Endothelial cell (in vitro differentiated cells): ENCODE data around the gene VASH1. TPM values are rescaled to one million over a fixed set of nuclear protein-coding genes. Genes with fewer than 3 reads are reported as not detected.

Source experiments
- DNase-seq: peaks from one replicate; pipeline ENCODE4 v3.0.0; 2021; ENCODE audit warnings: low spot score
- H3K27ac Mint-ChIP-seq: one replicate; pipeline ENCODE4 v1.8.0; 2021; ENCODE audit warnings: mixed read lengths, inconsistent platforms; ENCODE audit not compliant: unreplicated experiment
- H3K27me3 Mint-ChIP-seq: one replicate; pipeline ENCODE4 v1.8.0; 2021; ENCODE audit warnings: mild to moderate bottlenecking, moderate library complexity, mixed read lengths, inconsistent platforms; ENCODE audit not compliant: unreplicated experiment
- H3K36me3 Mint-ChIP-seq: one replicate; pipeline ENCODE4 v1.8.0; 2021; ENCODE audit warnings: mild to moderate bottlenecking, low read depth, mixed read lengths, inconsistent platforms; ENCODE audit not compliant: unreplicated experiment
- H3K4me1 Mint-ChIP-seq: one replicate; pipeline ENCODE4 v1.8.0; 2021; ENCODE audit warnings: mild to moderate bottlenecking, mixed read lengths, inconsistent platforms; ENCODE audit not compliant: unreplicated experiment
- H3K4me3 Mint-ChIP-seq: one replicate; pipeline ENCODE4 v1.8.0; 2021; ENCODE audit warnings: mild to moderate bottlenecking, mixed read lengths, inconsistent platforms; ENCODE audit not compliant: unreplicated experiment
- H3K9me3 Mint-ChIP-seq: one replicate; pipeline ENCODE4 v1.8.0; 2021; ENCODE audit warnings: mixed read lengths, inconsistent platforms; ENCODE audit not compliant: unreplicated experiment
- CTCF ChIP-seq: fragments of 200-600 bp; sonication (generic); IDR thresholded peaks from one replicate; pipeline ENCODE4 v1.5.0; 2021; ENCODE audit warnings: antibody characterized with exemption; ENCODE audit not compliant: unreplicated experiment
- total RNA-seq: library from RNA; stranded (reverse); fragmentation: NEBNext Ultra II Directional; extraction: Animal tissue kit (Norgen Biotek cat#: 25700); gene quantifications from one replicate; pipeline ENCODE4 v1.2.1, GENCODE V29; 2021; ENCODE audit not compliant: unreplicated experiment

Gene VASH1
- total RNA-seq, 1 donor from 2014 or later, result 166 TPM

- peaks cover 57% of the 10 kb centered on the region for H3K4me1 Mint-ChIP-seq
- peaks cover 22% of the 10 kb centered on the region for H3K36me3 Mint-ChIP-seq
- TF ChIP-seq CTCF, result no peak
- H3K27ac Mint-ChIP-seq, result no peak overlapping the region
- H3K9me3 Mint-ChIP-seq, result no peaks in the 10 kb centered on the region
- no peak for DNase-seq
- peaks cover 16% of the 10 kb centered on the region for H3K27me3 Mint-ChIP-seq
- peak overlapping the region; percentile 97 for H3K4me3 Mint-ChIP-seq
Observed at GRCh38 chr14:76763096-76764041, 2.1 kb downstream of the VASH1 start.

- Mint-ChIP-seq H3K27me3 (peaks cover 16% of the 10 kb centered on the region), H3K4me3 (peak overlapping the region; percentile 63), H3K9me3 (no peaks in the 10 kb centered on the region), H3K36me3 (peaks cover 32% of the 10 kb centered on the region), H3K4me1 (peaks cover 61% of the 10 kb centered on the region), H3K27ac (no peak overlapping the region)
- DNase-seq, result no peak
- no peak for TF ChIP-seq CTCF
Observed at GRCh38 chr14:76765461-76765931, 4.2 kb downstream of the VASH1 start.

DNA sequence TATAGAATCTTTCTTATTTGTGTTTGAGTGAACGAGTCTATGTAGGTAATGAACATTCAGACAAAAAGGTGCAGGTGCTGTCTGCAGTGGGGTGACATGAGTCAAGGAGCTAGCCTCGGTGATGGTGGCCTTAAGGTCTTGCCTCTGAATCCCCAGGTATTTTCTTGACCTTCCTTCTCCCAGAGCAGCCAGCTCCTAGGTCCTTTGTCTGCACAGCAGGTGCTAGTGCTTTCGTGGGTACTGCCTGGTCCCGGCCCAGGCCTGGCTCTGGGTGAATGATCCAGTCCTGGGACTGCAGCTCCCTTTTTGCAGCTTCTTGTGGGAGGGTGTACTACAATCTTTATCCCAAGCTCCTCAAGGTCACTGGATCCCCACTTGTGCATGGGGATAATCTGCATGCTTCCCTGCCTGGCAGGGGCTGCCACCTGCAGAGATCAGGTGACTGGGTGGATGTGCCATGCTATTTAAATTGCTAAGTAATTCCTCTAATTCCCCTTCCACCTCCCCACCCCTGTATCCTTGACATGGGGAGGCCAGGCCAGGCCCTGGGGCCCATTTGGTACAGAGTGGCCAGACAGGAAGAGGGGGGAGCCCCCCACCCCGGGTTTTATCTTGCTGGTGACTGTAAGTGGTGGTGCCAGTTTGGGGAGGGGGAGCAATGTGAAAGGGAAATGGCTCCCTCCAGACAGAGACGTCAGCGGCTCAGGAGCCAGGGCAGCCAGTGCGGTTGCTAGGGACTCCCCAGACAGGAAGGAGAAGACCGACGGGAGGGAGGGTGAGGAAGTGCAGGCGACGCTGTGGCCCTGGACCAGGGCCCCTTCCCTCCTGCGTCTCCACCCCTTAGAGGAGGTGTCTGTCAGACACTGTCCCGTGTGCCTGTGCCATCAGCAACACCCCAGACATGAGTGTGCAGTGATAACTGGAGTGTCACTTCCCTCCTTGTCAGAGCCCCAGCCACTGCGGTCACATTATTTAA, 6.7 kb downstream of the VASH1 start:
- peak; percentile 63 for DNase-seq

DNA sequence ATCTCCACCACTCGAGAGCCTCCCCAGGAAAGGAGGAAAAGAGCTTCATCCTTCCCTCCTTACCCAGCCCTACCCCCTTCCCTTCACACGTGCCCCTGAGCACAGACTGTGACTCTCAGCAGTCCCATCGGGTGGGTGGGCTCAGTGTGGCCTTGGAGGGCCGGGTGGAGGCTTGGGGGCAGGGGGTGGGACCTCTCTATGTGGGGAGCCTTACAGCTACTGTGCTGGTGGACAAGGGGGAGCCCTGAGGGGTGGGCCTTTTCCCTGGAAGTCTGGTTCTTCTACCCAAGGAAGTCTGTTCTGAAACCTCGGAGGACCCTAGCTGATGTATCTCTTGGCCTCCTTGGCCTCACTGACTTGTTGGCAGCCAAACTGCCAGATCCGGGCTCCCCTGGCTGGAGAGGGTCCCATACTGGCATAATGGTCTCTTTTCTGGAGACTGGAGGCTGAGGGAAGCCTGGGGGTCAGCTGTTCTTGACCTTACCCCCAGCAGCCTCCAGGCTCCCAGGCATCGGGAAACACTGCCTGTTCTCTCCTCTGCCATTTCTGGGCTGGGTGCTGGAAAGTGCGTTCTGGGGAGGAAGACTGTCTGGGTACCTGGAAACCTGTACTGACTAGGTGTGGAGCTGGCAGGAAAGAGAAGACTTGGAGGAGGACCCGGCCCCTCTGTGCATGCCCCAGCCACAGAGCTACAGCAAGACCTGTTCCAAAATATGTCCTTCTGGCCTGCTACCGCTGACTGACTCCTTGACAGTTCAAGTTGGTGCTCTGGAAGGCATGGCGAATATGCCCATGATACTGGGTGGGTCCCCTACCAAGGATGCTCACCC, 7.6 kb downstream of the VASH1 start:
- DNase-seq, result no peak
- Mint-ChIP-seq H3K27me3 (peaks cover 8% of the 10 kb centered on the region), H3K27ac (peak overlapping the region; percentile 84), H3K9me3 (no peaks in the 10 kb centered on the region), H3K4me3 (no peak overlapping the region), H3K36me3 (peaks cover 28% of the 10 kb centered on the region), H3K4me1 (peaks cover 66% of the 10 kb centered on the region)
- TF ChIP-seq CTCF, result no peak

More for the DNA sequence above, 6.7 kb downstream of the VASH1 start:
- peaks cover 36% of the 10 kb centered on the region for H3K36me3 Mint-ChIP-seq
- H3K9me3 Mint-ChIP-seq, result no peaks in the 10 kb centered on the region
- peaks cover 10% of the 10 kb centered on the region for H3K27me3 Mint-ChIP-seq
- peak overlapping the region; percentile 84 for H3K27ac Mint-ChIP-seq
- no peak overlapping the region for H3K4me3 Mint-ChIP-seq
- H3K4me1 Mint-ChIP-seq, result peaks cover 66% of the 10 kb centered on the region
- TF ChIP-seq CTCF, result no peak
